Ectodermal cell (in vitro differentiated cells): ENCODE results near the gene DMRT3. TPM values are rescaled to one million over a fixed set of nuclear protein-coding genes. Genes with fewer than 3 reads are reported as not detected.

Experiments used
- H3K27ac ChIP-seq: 2 replicates; pipeline ENCODE4 v1.7.0; 2013; ENCODE audit warnings: mild to moderate bottlenecking, low read depth, low read length; ENCODE audit not compliant: insufficient read depth, poor library complexity, severe bottlenecking
- H3K27me3 ChIP-seq: 2 replicates; pipeline ENCODE4 v1.7.0; 2013; ENCODE audit warnings: mild to moderate bottlenecking, low read length; ENCODE audit not compliant: insufficient read depth, control insufficient read depth, poor library complexity, severe bottlenecking
- H3K36me3 ChIP-seq: one replicate; pipeline ENCODE4 v1.7.0; 2013; ENCODE audit warnings: low read length; ENCODE audit not compliant: control insufficient read depth, insufficient read depth
- H3K4me1 ChIP-seq: one replicate; pipeline ENCODE4 v1.7.0; 2013; ENCODE audit warnings: low read length; ENCODE audit not compliant: control insufficient read depth, insufficient read depth
- H3K4me3 ChIP-seq: 2 replicates; pipeline ENCODE4 v1.7.0; 2013; ENCODE audit warnings: low read depth, low read length, control low read depth; ENCODE audit not compliant: insufficient read depth
- H3K9me3 ChIP-seq: 2 replicates; pipeline ENCODE4 v1.7.0; 2013; ENCODE audit warnings: mild to moderate bottlenecking, low read length, moderate library complexity; ENCODE audit not compliant: control insufficient read depth
- WGBS, 2 experiments: methylation state at CpG; one replicate each; pipeline ENCODE4 v1.1.7; 2013; ENCODE audit warnings: missing lambda C conversion rate in 2 of 2; 5-methylcytosine and 5-hydroxymethylcytosine counted together
- polyA plus RNA-seq, 4 experiments: library from polyadenylated mRNA; stranded (reverse); fragments of 50-300 nt; gene quantifications; one replicate each; pipeline ENCODE4 v1.2.3, GENCODE V29; 2013

Gene DMRT3, protein sequence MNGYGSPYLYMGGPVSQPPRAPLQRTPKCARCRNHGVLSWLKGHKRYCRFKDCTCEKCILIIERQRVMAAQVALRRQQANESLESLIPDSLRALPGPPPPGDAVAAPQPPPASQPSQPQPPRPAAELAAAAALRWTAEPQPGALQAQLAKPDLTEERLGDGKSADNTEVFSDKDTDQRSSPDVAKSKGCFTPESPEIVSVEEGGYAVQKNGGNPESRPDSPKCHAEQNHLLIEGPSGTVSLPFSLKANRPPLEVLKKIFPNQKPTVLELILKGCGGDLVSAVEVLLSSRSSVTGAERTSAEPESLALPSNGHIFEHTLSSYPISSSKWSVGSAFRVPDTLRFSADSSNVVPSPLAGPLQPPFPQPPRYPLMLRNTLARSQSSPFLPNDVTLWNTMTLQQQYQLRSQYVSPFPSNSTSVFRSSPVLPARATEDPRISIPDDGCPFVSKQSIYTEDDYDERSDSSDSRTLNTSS
- 0.83 TPM for polyA plus RNA-seq (2013, experiment 1 of 4)
- polyA plus RNA-seq (2013, experiment 2 of 4): 1.2 TPM
- polyA plus RNA-seq (2013, experiment 3 of 4): 0.59 TPM
- polyA plus RNA-seq (2013, experiment 4 of 4): 0.77 TPM

DNA sequence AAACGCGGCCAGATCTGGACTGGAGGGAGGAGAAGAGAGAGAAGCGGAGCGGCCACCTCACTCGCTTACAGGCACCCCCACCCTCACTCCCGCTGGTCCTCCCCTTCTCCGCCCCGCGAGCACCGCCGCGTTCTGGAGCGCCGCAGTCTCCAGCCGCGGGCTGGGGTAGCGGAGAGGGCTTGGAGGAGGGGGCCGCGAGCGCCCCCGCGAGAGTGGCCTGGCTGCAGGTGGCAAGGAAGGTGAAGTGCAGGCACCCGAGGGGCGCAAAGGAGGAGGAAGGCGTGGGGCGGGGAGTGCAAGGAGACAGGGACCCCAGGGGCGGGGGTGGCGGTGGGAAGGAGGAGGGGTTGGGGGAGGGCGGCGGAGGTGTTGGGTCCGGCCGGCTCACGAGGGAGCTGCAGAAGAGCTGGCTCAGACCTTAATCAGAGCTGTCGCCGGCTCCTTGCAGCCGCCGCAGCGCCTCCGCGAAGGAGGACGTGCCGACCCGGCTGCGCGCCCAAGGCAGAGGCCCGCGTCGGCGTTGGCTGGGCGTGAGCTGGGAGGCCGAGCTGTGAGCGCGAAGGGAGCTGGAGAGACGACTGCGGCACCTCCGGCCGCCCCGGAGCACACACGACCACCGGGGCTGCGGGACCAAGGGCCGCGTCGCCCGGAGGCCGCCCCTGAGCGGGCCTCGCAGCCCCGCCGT, at the start of gene DMRT3:
TSS of gene DMRT3 (plus strand) at position 398 of the 685 bp plus-strand sequence. CDS start 347 bp downstream, outside the sequence.
- no peaks in the 10 kb centered on the region for H3K36me3 ChIP-seq
- peaks cover 43% of the 10 kb centered on the region for H3K4me1 ChIP-seq
- no peaks in the 10 kb centered on the region for H3K9me3 ChIP-seq
- H3K27me3 ChIP-seq: peaks cover 100% of the 10 kb centered on the region
- H3K4me3 ChIP-seq: peak within 1 kb of the TSS; percentile 31
- 1% methylated on average over 61 to 70 of the region's 70 CpGs for WGBS, 2 experiments
- H3K27ac ChIP-seq: no peak within 1 kb of the TSS

DNA sequence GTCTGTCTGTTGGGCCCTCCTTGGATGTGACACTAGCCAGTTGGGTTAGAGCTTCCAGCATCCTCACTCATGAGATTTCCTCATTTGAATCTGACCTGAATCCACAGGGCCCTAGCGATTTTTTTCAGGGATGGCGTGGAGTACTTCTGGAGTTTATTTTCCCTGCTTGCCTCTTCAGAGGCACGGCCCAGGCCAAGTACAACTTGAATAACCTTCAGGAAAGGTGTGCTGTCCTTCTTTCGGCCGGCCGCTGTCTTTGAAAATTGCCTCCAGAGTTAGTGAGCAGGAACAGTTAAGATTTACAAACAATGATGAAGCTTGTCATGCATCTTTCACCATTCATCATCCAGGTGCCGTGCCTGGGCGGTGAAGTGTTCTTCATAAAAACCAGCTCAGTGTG, 49.5 kb upstream of the DMRT3 start:
- H3K36me3 ChIP-seq: no peaks in the 10 kb centered on the region
- H3K9me3 ChIP-seq: no peaks in the 10 kb centered on the region
- H3K27ac ChIP-seq: no peak overlapping the region
- peaks cover 3% of the 10 kb centered on the region for H3K27me3 ChIP-seq
- WGBS, 2 experiments: 94 to 97% methylated on average over 8 of the region's 8 CpGs
- no peak overlapping the region for H3K4me3 ChIP-seq
- H3K4me1 ChIP-seq: no peaks in the 10 kb centered on the region

GRCh38 chr9:928363-929042, 48.0 kb upstream of the DMRT3 start:
- H3K27me3 ChIP-seq: peaks cover 3% of the 10 kb centered on the region
- no peak overlapping the region for H3K27ac ChIP-seq
- WGBS, 2 experiments: 75 to 78% methylated on average over 5 to 6 of the region's 6 CpGs
- no peaks in the 10 kb centered on the region for H3K9me3 ChIP-seq
- no peaks in the 10 kb centered on the region for H3K4me1 ChIP-seq
- H3K4me3 ChIP-seq: no peak overlapping the region
- no peaks in the 10 kb centered on the region for H3K36me3 ChIP-seq

DNA sequence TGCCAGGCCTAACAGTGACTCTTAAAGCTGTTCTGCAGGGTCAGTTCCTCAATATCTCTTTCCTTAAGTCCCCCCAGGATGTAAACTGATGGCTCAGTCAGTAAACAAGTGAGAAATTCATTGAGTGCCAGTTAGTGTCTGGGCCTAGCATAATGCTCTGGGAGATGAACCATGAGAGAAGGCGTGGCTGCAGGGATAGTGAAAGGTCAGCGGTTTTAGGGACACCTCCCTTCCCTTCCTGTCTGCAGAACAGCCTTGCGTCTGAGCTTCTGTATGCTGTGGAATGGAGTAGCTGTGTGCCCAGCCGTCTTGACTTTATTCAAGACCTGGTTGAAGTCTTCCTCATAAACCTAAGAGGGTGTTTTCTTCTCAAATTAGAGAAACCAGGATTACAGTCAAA, 46.7 kb upstream of the DMRT3 start:
- H3K9me3 ChIP-seq: no peaks in the 10 kb centered on the region
- no peak overlapping the region for H3K27ac ChIP-seq
- H3K4me1 ChIP-seq: no peaks in the 10 kb centered on the region
- WGBS, 2 experiments: 93% methylated on average over 4 of the region's 4 CpGs
- no peak overlapping the region for H3K4me3 ChIP-seq
- peaks cover 3% of the 10 kb centered on the region for H3K27me3 ChIP-seq
- H3K36me3 ChIP-seq: no peaks in the 10 kb centered on the region

DNA sequence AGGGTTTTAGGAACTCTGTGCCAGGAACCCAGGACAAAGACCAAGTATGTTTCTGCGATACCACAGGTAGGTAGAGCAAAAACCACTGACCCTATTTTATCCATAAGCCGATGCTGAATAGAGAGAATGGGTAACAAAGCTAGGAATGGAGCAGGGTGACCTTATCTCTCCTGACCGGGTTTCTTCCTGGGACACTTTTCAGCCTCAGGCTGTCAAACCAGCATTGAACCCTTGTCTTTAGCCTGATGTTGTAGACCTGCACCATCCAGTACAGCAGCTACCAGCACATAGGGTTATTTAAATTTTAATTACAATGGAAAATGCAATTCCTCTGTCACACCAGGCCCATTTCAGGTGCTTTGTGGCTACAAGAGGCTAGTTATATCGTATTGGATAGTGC, 43.1 kb upstream of the DMRT3 start:
- Histone ChIP-seq H3K4me1 (no peaks in the 10 kb centered on the region), H3K27ac (no peak overlapping the region), H3K36me3 (no peaks in the 10 kb centered on the region), H3K27me3 (no peaks in the 10 kb centered on the region), H3K9me3 (no peaks in the 10 kb centered on the region), H3K4me3 (no peak overlapping the region)
- WGBS, 2 experiments: 94 to 98% methylated on average over 4 of the region's 4 CpGs

DNA sequence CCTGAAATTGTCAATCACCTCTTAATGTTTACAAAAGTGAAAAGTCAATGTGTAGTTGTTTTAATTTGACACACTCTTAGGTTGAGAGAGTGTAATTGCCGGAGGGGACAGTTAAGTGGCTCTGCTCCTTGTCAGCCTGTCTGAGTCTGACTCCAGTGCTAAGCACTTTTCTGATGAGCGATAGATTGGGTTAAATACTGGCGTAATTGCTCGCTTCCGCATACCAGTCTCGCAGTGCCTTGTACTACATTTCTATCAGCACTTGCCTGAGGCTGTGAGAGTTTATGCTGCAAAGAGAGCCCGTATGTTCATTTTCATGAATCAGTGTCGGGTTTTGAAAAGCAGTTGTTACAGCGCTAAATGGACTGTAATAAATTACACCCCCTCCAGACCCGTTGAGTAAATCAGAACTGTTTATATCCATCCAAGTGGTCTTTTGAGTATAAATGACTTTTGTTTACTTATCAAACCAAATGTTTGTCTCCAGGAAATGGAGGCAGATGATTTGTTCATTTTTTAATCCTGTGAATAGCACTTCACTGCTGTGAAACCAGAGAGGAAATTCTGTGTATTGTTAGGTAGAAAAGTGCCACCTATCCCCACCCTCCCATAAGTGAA, 41.0 kb upstream of the DMRT3 start:
- H3K27ac ChIP-seq: no peak overlapping the region
- no peak overlapping the region for H3K4me3 ChIP-seq
- no peaks in the 10 kb centered on the region for H3K36me3 ChIP-seq
- H3K9me3 ChIP-seq: peaks cover 3% of the 10 kb centered on the region
- WGBS, 2 experiments: 89 to 94% methylated on average over 9 to 10 of the region's 10 CpGs
- H3K4me1 ChIP-seq: no peaks in the 10 kb centered on the region
- no peaks in the 10 kb centered on the region for H3K27me3 ChIP-seq

- 87 to 91% methylated on average over 6 of the region's 6 CpGs for WGBS, 2 experiments
- no peaks in the 10 kb centered on the region for H3K4me1 ChIP-seq
Measured at GRCh38 chr9:942805-943580, 33.5 kb upstream of the DMRT3 start.

DNA sequence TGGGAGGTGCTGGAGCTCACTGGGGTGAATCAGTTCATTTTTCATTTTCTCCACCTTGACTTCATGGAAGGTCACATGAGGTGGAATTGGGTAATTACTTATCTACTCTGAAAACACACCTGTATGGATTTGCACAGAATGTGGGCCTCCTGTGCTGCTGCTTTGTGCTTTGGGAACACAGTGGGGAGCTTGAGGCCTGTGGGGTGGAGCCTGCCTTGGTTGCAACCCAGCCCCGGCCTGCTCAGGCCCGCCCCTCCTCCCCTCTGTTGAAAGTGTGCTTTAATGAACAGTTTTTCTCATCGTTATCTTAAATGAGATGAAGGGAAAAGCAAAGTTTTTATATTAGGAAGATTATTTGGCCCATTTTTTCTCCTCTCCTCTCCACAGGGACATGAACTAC, 28.5 kb upstream of the DMRT3 start:
- H3K4me3 ChIP-seq: no peak overlapping the region
- H3K4me1 ChIP-seq: no peaks in the 10 kb centered on the region
- no peaks in the 10 kb centered on the region for H3K9me3 ChIP-seq
- no peak overlapping the region for H3K27ac ChIP-seq
- no peaks in the 10 kb centered on the region for H3K27me3 ChIP-seq
- H3K36me3 ChIP-seq: no peaks in the 10 kb centered on the region
- WGBS, 2 experiments: 74 to 85% methylated on average over 2 to 3 of the region's 3 CpGs

More at GRCh38 chr9:942805-943580, 33.5 kb upstream of the DMRT3 start:
- Histone ChIP-seq H3K4me3 (no peak overlapping the region), H3K36me3 (no peaks in the 10 kb centered on the region), H3K27ac (no peak overlapping the region), H3K27me3 (no peaks in the 10 kb centered on the region), H3K9me3 (peaks cover 3% of the 10 kb centered on the region)

DNA sequence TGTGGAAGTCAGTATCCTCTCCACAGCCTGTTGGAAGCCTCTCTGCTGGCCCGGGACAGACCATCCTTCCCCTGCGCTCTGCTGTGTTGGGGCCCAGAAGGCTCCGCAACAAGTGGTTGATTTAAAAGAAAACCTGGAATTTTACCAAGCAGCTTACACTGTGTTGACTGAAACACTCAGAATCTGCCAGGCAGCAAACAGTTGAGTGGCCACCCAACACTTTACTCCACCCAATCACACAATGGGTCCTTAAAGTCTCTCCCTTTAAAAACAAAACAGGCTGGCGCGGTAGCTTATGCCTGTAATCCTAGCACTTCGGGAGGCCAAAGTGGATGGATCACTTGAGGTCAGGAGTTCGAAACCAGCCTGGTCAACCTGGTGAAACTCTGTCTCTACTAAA, 28.0 kb upstream of the DMRT3 start:
- H3K9me3 ChIP-seq: no peaks in the 10 kb centered on the region
- H3K4me3 ChIP-seq: no peak overlapping the region
- no peaks in the 10 kb centered on the region for H3K36me3 ChIP-seq
- 88 to 92% methylated on average over 6 of the region's 7 CpGs for WGBS, 2 experiments
- H3K27ac ChIP-seq: no peak overlapping the region
- no peaks in the 10 kb centered on the region for H3K27me3 ChIP-seq
- H3K4me1 ChIP-seq: no peaks in the 10 kb centered on the region
